GOT3 (cell line): ENCODE measurements around the gene LAGE3.
A peak's percentile ranks its signal among the peaks of the same experiment; 100 is the strongest.
"Not testable (repeated sequence)": the region's sequence is repeated elsewhere in the genome, so short reads cannot be mapped to it uniquely, and the experiment has no call there.

Experiments
- DNase-seq: peaks from one replicate; lab custom pipeline; 2025; ENCODE audit warnings: mixed read lengths; lab: John Stamatoyannopoulos, UW

LAGE3 gene

DNA sequence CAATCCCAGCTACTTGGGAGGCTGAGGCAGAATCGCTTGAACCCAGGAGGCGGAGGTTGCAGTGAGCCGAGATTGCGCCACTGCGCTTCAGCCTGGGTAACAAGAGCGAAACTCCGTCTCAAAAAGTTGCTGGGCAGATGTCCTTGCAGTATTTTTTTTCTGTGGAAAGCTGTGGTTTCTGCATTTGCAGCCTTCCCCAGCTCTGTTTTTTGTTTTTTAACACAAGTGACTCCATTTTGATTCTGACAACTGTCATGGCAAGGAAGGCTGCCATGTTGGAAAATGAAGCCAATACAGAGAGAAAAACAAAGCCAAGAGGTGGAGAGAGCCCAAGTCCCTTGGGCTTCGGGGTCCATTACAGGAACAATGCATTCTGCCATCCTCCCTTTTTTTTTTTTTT lies 23.0 kb upstream of the LAGE3 start:
- DNase-seq: no peak

DNA sequence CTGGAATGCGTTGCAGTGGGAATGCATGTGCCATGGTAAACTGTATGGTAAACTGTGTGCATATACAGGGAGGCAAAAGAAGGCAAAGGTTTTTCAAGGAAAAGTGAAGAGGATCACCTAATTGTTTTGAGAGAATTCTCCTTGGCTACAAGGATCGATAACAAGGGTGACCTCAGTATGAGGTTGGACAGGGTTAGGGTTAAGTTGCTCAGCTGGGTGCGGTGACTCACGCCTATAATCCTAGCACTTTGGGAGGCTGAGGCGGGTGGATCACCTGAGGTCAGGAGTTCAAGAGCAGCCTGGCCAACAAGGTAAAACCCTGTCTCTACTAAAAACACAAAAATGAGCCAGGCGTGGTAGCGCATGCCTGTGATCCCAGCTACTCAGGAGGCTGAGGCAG lies 22.3 kb upstream of the LAGE3 start:
- DNase-seq: not testable (repeated sequence)

- DNase-seq: not testable (repeated sequence)
These were observed 17.6 kb upstream of the LAGE3 start for GRCh38 chrX:154496591-154497137.

- DNase-seq: no peak
These were observed 16.4 kb upstream of the LAGE3 start for GRCh38 chrX:154495472-154495922.

GRCh38 chrX:154494715-154495114 lies 15.6 kb upstream of the LAGE3 start:
- no peak for DNase-seq

GRCh38 chrX:154490414-154491083 lies 11.5 kb upstream of the LAGE3 start, which contains the start of gene SLC10A3:
TSS of gene SLC10A3 (minus strand) at chrX:154490629. CDS start at chrX:154488940, 1,689 bp downstream.
- peak; percentile 78 for DNase-seq

DNA sequence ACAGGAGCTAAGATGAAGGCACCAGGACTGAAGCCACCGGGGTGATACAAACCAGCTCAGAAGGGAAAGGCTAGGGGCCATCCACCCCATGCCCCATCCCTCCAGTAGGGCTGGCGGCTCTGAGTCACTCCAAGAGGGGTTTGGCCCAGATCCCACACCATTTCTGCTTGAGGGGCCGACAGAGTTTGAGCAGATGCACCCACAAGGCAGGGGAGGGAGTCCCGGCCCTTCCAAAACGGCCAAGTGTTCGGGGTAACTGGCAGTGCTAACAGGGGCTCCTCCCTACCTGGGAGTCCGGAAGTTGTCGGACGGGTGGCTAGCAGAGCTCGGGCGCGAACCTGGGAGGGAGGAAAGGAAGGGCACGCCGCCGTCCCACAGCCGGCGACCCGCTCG lies 10.9 kb upstream of the LAGE3 start:
- no peak for DNase-seq

GRCh38 chrX:154489182-154489581 lies 10.1 kb upstream of the LAGE3 start:
- no peak for DNase-seq

DNA sequence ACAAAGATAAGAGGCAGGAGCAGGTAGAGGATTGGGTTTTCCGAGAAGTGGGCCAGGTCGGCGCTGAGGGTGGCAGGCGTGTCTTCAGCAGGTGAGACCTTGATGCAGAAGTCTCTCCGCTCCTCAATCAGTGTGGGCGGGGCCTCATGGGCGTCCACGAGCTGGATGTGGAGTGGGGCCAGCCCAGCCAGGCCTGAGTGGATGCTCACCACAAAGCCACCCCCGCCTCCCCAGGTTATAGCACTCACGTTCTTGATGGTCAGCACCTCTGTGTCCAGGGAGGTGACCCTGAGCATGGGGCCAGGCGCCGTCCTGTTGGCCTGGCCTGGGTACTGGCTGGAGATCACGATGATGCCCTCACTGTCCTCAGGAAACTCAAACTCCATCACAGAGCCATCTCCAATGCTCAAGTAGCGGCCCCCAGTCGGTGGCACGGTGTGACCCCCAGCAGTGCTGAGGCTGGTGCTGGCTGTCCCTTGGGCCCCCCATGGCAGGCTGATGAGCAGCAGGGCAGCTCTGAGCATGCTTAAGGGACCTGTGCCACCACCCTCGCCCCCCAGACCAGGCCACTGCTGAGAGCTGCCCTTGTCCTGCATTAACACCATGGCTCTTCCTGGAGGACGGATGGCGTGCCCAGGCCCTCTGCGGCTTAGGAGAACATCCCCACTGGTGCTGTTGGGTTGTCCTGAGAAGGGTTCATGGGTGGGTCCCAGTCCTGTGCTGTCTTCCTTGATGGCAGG lies 9.4 kb upstream of the LAGE3 start:
- DNase-seq: no peak

DNA sequence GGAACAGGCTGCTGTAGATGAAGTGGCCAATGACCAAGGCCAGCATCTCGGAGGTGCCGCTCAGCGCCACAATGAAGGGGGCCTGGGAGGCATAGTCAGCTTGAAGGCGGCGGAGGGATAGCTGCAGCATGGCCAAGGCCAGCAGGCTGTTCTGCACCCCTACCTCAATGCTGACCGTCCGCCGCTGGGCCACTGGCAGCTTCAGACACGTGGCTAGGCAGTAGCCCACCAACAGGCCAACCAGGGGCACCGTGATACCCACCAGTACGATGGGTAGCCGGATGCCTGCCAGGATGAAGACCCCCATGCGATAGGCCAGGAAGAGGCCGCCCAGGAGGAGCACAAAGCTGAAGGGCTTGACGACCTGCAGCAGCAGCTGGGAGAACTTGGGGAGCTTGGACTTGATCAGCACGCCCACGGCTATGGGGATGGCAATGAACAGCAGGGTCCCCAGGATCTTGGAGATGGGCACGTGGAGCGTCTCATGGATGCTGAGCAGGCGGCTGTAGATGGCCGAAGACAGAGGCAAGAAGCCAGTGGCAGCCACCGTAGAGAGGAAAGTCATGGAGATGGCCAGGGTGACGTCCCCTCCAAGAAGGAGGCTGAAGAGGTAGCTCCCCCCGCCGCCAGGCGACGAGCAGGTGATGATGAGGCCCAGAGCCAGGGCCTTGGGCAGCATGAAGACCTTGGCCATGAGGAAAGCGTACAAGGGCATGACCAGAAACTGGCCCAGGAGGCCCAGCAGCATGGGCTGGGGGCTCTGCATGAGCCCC lies 8.6 kb upstream of the LAGE3 start:
- no peak for DNase-seq

DNA sequence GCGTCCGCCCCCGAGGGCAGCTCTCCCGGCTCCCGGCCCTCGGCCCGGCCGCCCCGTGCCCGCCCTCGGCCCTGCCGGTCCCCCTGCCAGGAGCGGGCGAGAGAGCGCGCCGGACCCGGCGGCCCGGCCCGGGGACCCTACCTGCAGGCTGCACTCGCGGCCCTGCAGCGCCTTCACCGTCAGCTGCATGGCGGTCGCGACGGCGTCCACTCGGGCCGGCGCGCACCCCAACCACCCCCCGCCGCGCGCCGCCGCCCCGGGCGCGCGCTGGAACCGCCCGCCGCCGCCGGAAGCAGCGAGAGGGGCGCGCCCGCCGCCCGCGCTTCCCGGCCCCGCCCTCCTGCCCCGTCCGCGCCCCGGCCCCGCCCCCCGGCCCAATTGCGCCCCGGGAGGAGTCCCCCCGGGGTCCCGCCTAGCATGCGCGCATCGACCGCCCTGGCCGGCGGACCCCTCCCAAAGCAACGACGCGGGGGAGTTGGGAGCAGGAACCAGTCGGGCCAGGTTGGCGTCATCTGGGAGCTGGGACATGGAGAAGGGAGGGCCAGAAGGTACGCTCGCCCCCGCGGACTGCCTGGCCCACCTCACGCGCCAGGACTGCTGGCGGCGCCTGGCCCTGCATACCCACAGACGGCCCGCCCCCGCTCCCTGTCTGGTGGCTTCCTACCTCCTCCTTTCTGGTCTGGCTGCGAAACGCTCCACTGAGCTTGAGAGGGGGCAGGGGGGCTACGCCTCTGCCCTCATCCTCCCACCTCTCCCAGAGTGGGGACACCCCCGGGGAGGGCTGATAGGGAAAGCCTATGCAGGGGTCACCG lies 7.5 kb upstream of the LAGE3 start, which contains the start of gene UBL4A:
TSS of gene UBL4A (minus strand) at position 220 of the 812 bp plus-strand sequence. CDS start at position 189, 31 bp downstream.
- no peak for DNase-seq

- DNase-seq: no peak
These were observed 6.9 kb upstream of the LAGE3 start for GRCh38 chrX:154486052-154486395.

DNA sequence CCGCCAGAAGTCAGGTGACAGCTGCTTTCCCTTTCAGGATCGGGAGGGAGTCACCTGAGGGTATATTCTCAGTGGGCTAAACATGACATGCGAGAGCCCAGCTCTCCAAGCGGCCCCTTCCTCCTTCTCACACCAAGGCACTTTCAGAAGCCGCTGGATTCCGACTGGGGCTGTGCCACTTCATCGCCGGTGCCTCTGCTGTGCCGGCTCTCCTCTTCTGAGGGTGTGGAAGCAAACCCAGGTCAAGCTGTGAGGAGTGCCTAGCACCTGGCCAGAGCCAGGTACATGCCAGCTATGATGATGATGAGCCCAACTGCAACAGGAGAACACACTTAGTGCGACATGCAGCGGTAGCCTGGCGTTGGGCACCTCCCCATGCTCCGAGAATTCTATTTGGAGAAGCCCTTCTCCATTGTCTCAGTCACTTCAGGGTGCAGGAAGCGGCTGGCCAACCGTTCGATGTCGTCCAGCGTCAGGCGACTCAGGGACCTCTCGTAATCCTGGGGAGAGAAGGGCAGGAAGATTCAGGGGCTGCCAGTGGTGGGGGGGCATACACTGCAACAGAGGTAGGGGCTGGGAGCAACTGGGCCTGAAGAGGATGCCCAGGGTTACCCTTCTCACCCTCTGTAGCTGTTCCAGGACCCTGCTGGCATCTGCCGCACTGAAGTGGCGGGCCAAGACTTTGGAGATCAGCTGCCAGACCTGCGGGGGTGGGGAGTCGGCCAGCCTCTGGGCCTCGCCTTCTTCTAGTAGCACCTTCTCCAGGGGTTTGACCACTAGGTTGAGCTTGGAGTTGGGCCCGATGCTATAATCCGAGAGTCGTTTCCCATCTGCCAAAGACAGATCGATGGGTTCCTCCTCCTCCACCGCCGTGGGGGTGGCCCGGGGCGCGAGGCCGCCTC lies 6.3 kb upstream of the LAGE3 start:
- no peak for DNase-seq

GRCh38 chrX:154484255-154485149 lies 5.4 kb upstream of the LAGE3 start:
- no peak for DNase-seq

DNA sequence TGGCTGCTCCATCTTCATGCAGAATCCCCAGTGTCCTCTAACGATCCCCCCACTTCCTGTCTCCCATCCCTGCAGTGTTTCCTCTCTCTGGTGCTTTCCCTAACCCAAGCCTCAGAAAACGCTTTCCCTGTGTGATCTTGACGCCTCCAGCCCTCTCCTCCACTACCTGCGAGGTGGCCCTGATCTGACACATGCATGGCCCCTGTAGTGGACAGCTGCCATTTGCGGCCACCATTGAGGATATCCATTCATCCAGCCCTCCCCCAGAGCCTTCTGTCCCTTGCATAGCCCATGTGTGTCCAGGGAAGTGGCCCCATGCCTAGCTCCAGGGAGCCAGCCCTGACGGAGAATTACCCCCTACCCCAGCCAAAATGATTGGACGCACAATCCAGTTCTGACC lies 4.2 kb upstream of the LAGE3 start:
- no peak for DNase-seq

- DNase-seq: no peak
These were observed 3.7 kb upstream of the LAGE3 start for GRCh38 chrX:154482786-154483185.

DNA sequence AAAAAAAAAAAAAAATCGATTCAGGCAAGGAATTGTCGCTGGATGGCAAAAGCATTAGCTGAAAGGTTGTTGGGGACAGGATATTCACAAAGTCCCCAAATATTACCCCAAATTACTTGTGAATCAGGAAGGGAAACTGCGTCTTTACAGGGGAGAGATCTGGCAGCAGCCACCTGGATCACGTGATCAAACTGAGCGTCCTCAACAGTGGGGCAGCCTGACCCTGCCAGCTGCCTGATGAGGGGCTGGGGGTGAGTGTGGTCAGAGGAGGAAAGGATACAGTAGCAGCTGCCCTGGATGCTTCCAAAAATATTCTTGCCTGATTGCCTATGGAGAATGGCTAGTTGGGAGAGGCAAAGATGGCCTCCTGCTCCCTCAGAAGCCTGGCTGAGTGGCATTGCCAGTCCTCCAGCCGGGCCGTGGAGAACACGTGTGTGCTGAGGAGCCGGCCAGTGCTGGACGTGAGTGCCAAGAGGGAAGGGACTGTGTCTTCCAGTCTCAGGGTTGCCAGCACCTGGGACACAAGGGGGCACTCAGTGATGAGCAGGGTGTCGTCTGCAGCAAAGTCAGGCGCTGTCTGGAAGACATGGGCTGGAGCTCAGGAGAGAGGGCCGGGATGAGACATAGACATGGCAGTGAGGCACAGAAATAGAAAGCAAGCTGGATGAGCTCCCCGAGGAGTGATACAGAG lies 3.0 kb upstream of the LAGE3 start:
- no peak for DNase-seq

DNA sequence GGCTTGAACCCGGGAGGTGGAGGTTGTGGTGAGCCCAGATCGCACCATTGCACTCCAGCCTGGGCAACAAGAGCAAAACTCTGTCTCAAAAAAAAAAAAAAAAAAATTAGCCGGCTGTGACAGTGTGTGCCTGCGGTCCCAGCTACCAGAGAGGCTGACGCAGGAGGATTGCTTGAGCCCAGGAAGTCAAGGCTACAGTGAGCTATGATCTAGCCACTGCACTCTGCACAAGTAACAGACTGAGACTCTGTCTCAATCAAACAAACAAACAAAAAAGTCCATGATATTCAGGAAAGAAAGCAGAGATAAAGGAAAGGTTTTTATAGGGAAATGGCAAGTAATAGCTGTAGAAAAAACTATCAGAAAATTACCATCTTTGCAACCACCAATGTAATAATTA lies 2.1 kb upstream of the LAGE3 start:
- no peak for DNase-seq
